CD14-positive monocyte (primary cell): Measurements from ENCODE around the gene PCDHA1. TPM values are rescaled to one million over a fixed set of nuclear protein-coding genes. Genes with fewer than 3 reads are reported as not detected.

ENCODE experiments used
- DNase-seq, 3 donors: peaks; one replicate each; pipeline ENCODE4 v3.0.0-alpha.2; 2011 to 2022
- H2AFZ ChIP-seq: 2 replicates; pipeline ENCODE4 v1.6.0; 2012; ENCODE audit warnings: mild to moderate bottlenecking, low read depth, low read length, inconsistent platforms; ENCODE audit not compliant: insufficient read depth, poor library complexity, severe bottlenecking
- H3K27ac ChIP-seq, 2 donors: 1 replicate in 1 of 2; 2 replicates in 1 of 2; pipeline ENCODE4 v1.5.1; 2012 to 2013; ENCODE audit warnings: low read length in 2 of 2, control low read depth in 1 of 2, inconsistent platforms in 1 of 2, low read depth in 1 of 2, mild to moderate bottlenecking in 1 of 2
- H3K27me3 ChIP-seq, 2 donors: one replicate each; pipeline versions ENCODE4 v1.6.0 to v1.6.1; 2011 to 2013; ENCODE audit warnings: low read length in 2 of 2; ENCODE audit not compliant: control insufficient read depth in 2 of 2, insufficient read depth in 2 of 2
- H3K36me3 ChIP-seq, 2 donors: replicated peaks in 1 of 2; 1 replicate in 1 of 2; 2 replicates in 1 of 2; pipeline versions ENCODE4 v1.5.1 to v1.6.1; 2012 to 2013; ENCODE audit warnings: low read length in 2 of 2, control low read depth in 1 of 2, inconsistent platforms in 1 of 2, mild to moderate bottlenecking in 1 of 2; ENCODE audit not compliant: insufficient read depth in 2 of 2, control insufficient read depth in 1 of 2
- H3K4me1 ChIP-seq, 2 donors: 1 replicate in 1 of 2; 2 replicates in 1 of 2; pipeline versions ENCODE4 v1.5.1 to v1.6.1; 2012 to 2013; ENCODE audit warnings: low read length in 2 of 2, control low read depth in 1 of 2, inconsistent platforms in 1 of 2, mild to moderate bottlenecking in 1 of 2, moderate library complexity in 1 of 2; ENCODE audit not compliant: insufficient read depth in 2 of 2, control insufficient read depth in 1 of 2
- H3K4me2 ChIP-seq: replicated peaks from 2 replicates; pipeline ENCODE3; 2012; ENCODE audit warnings: low read length, moderate library complexity, mild to moderate bottlenecking; ENCODE audit not compliant: poor library complexity, severe bottlenecking; ENCODE audit errors: extremely low read depth
- H3K4me3 ChIP-seq, 3 experiments: fragments of 200-600 bp in 1 of 3; sonication (generic) in 1 of 3; replicated peaks in 1 of 3; 1 replicate in 2 of 3; 2 replicates in 1 of 3; pipeline ENCODE4 v1.5.1; 2011 to 2013; ENCODE audit warnings: low read length in 3 of 3, mild to moderate bottlenecking in 3 of 3, control low read depth in 2 of 3, low read depth in 2 of 3, inconsistent platforms in 1 of 3, moderate library complexity in 1 of 3
- H3K79me2 ChIP-seq: 2 replicates; pipeline ENCODE4 v1.6.0; 2012; ENCODE audit warnings: mild to moderate bottlenecking, control low read depth, inconsistent platforms, low read length, moderate library complexity; ENCODE audit not compliant: insufficient read depth
- H3K9ac ChIP-seq: 2 replicates; pipeline ENCODE4 v1.6.0; 2017; ENCODE audit warnings: low read length, mild to moderate bottlenecking; ENCODE audit not compliant: insufficient read depth, poor library complexity, severe bottlenecking
- H3K9me3 ChIP-seq, 2 donors: replicated peaks in 1 of 2; 1 replicate in 1 of 2; 2 replicates in 1 of 2; pipeline versions ENCODE4 v1.5.1 to v1.6.1; 2012 to 2013; ENCODE audit warnings: low read length in 2 of 2, control low read depth in 1 of 2; ENCODE audit not compliant: control insufficient read depth in 1 of 2, insufficient read depth in 1 of 2
- H4K20me1 ChIP-seq: 2 replicates; pipeline ENCODE4 v1.6.0; 2012; ENCODE audit warnings: mild to moderate bottlenecking, low read length, control low read depth, moderate library complexity; ENCODE audit not compliant: insufficient read depth
- H3K27ac Mint-ChIP-seq, 7 donors: one replicate each; pipeline ENCODE4 v1.8.0; 2020; ENCODE audit warnings: mild to moderate bottlenecking in 7 of 7, mixed read lengths in 7 of 7, moderate library complexity in 6 of 7, inconsistent platforms in 2 of 7
- H3K27me3 Mint-ChIP-seq, 3 donors: one replicate each; pipeline ENCODE4 v1.8.0; 2021 to 2022; ENCODE audit warnings: low read depth in 3 of 3, mild to moderate bottlenecking in 3 of 3, mixed read lengths in 3 of 3, moderate library complexity in 3 of 3, inconsistent platforms in 1 of 3
- H3K36me3 Mint-ChIP-seq, 2 donors: one replicate each; pipeline ENCODE4 v1.8.0; 2020; ENCODE audit warnings: mixed read lengths in 2 of 2, inconsistent platforms in 1 of 2, mild to moderate bottlenecking in 1 of 2
- H3K4me1 Mint-ChIP-seq: one replicate; pipeline ENCODE4 v1.8.0; 2020; ENCODE audit warnings: mild to moderate bottlenecking, mixed read lengths
- H3K4me3 Mint-ChIP-seq, 2 donors: one replicate each; pipeline ENCODE4 v1.8.0; 2020; ENCODE audit warnings: mild to moderate bottlenecking in 2 of 2, mixed read lengths in 2 of 2, moderate library complexity in 1 of 2
- H3K9me3 Mint-ChIP-seq, 7 donors: one replicate each; pipeline ENCODE4 v1.8.0; 2020 to 2022; ENCODE audit warnings: mixed read lengths in 7 of 7, mild to moderate bottlenecking in 6 of 7, moderate library complexity in 6 of 7, inconsistent platforms in 2 of 7
- WGBS: methylation state at CpG from one replicate; pipeline ENCODE4 v1.1.5; 2013; ENCODE audit warnings: missing lambda C conversion rate; ENCODE audit not compliant: insufficient coverage; 5-methylcytosine and 5-hydroxymethylcytosine counted together
- intact Hi-C, 2 donors: fragments of 100-400 bp; cut with micrococcal nuclease; formaldehyde crosslinking; loops; one replicate each; pipeline versions ENCODE4 v1.15.0 to v1.15.1; 2023
- polyA plus RNA-seq, 3 donors: library from polyadenylated mRNA; depleted of rRNA in 1 of 3; unstranded in 2 of 3; stranded (reverse) in 1 of 3; fragments of 300-500 nt in 2 of 3; fragments of >200 nt in 1 of 3; fragmentation: Illumina TruSeq in 2 of 3; gene quantifications; 1 replicate in 2 of 3; 2 replicates in 1 of 3; pipeline ENCODE4 v1.2.3, GENCODE V29; 2012 to 2021
- TF ChIP-seq, protein P1 (sequence below): fragments of 200-600 bp; IDR thresholded peaks from one replicate; pipeline ENCODE4 v1.8.0; 2022; ENCODE audit warnings: antibody characterized with exemption, mild to moderate bottlenecking

PCDHA1 gene
- polyA plus RNA-seq, 3 donors = not detected

DNA sequence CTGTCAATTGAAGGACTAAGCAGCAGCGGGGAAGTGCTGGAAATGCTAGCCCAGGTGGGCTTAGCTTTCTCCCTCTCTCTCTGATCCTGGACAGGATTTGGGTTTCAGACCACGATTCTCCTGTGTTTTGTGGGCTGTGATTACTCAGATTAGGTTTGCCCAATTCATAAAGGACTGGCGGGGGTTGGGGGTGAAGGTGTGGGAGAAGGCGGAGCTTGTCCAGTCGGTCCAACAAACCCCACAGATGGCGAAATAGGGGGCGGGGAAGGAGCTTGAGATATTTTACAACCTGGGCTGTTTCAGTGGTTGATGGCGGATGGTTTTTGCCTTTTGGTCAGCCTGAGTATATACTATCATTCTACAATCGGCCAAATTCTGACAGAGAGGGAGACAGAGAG lies 215.5 kb downstream of the PCDHA1 start:
- DNase-seq = no peak
- H2AFZ ChIP-seq = no peak overlapping the region
- H3K27me3 Mint-ChIP-seq = peaks cover 12 to 23% (median 18%) of the 10 kb centered on the region in 3 donors
- H3K36me3 Mint-ChIP-seq = no peaks in the 10 kb centered on the region
- peaks cover 4 to 17% of the 10 kb centered on the region in 2 donors for H3K27me3 ChIP-seq
- H3K9me3 ChIP-seq = peaks cover 4 to 12% of the 10 kb centered on the region in 2 donors
- H3K4me1 Mint-ChIP-seq = no peaks in the 10 kb centered on the region
- H3K79me2 ChIP-seq = no peaks in the 10 kb centered on the region
- no peak overlapping the region for H3K4me2 ChIP-seq
- peak overlapping the region in 1 of 2 donors; percentile 62 for H3K4me3 Mint-ChIP-seq
- WGBS = 3% methylated on average over 4 of the region's 9 CpGs
- peaks cover 11 to 22% (median 14%) of the 10 kb centered on the region in 7 donors for H3K9me3 Mint-ChIP-seq
- no peaks in the 10 kb centered on the region for H3K36me3 ChIP-seq
- H3K27ac Mint-ChIP-seq = no peak overlapping the region
- no peak overlapping the region for H3K27ac ChIP-seq
- intact Hi-C loops = no loop called here
- no peak overlapping the region for H3K9ac ChIP-seq
- no peaks in the 10 kb centered on the region for H3K4me1 ChIP-seq
- H3K4me3 ChIP-seq = no peak overlapping the region
- TF ChIP-seq, protein P1, sequence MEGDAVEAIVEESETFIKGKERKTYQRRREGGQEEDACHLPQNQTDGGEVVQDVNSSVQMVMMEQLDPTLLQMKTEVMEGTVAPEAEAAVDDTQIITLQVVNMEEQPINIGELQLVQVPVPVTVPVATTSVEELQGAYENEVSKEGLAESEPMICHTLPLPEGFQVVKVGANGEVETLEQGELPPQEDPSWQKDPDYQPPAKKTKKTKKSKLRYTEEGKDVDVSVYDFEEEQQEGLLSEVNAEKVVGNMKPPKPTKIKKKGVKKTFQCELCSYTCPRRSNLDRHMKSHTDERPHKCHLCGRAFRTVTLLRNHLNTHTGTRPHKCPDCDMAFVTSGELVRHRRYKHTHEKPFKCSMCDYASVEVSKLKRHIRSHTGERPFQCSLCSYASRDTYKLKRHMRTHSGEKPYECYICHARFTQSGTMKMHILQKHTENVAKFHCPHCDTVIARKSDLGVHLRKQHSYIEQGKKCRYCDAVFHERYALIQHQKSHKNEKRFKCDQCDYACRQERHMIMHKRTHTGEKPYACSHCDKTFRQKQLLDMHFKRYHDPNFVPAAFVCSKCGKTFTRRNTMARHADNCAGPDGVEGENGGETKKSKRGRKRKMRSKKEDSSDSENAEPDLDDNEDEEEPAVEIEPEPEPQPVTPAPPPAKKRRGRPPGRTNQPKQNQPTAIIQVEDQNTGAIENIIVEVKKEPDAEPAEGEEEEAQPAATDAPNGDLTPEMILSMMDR = no peak
- no peaks in the 10 kb centered on the region for H4K20me1 ChIP-seq

- Histone ChIP-seq H3K36me3 (no peaks in the 10 kb centered on the region), H3K27ac (no peak overlapping the region), H3K27me3 (peaks cover 4 to 17% of the 10 kb centered on the region in 2 donors), H4K20me1 (no peaks in the 10 kb centered on the region), H3K4me3 (no peak overlapping the region), H3K79me2 (no peaks in the 10 kb centered on the region), H3K4me1 (no peaks in the 10 kb centered on the region), H3K9me3 (peaks cover 4 to 12% of the 10 kb centered on the region in 2 donors), H3K4me2 (no peak overlapping the region), H2AFZ (no peak overlapping the region), H3K9ac (no peak overlapping the region)
- WGBS = 1% methylated on average over 16 of the region's 19 CpGs
- H3K36me3 Mint-ChIP-seq = no peaks in the 10 kb centered on the region
- intact Hi-C loops = no loop called here
- no peak for DNase-seq
- no peaks in the 10 kb centered on the region for H3K4me1 Mint-ChIP-seq
- H3K27me3 Mint-ChIP-seq = peaks cover 12 to 23% (median 18%) of the 10 kb centered on the region in 3 donors
- peaks cover 10 to 22% (median 16%) of the 10 kb centered on the region in 7 donors for H3K9me3 Mint-ChIP-seq
- no peak overlapping the region for H3K27ac Mint-ChIP-seq
- TF ChIP-seq, protein P1 = no peak
- H3K4me3 Mint-ChIP-seq = peak overlapping the region in 1 of 2 donors; percentile 62
Observed at GRCh38 chr5:141001844-141002604, 216.1 kb downstream of the PCDHA1 start.
